Body of pancreas (tissue), 4 donors: ENCODE data around the gene SLC10A3.

Experiments
- CTCF ChIP-seq, 7 experiments: fragments of 450-650 bp in 4 of 7; fragments of 200-600 bp in 3 of 7; sonication (generic) in 3 of 7; IDR thresholded peaks; one replicate each; pipeline ENCODE4 v1.5.1; 2016 to 2019; ENCODE audit warnings: antibody characterized with exemption in 7 of 7
- POLR2A ChIP-seq, 3 donors: fragments of 450-650 bp; IDR thresholded peaks; one replicate each; pipeline ENCODE4 v1.6.1; 2016; ENCODE audit warnings: antibody characterized with exemption in 3 of 3, mild to moderate bottlenecking in 2 of 3

- TF ChIP-seq CTCF (IDR thresholded peaks at IDR 0.05): no peak
- TF ChIP-seq POLR2A (IDR thresholded peaks at IDR 0.05): no peak
Measured at GRCh38 chrX:154448484-154448883, 41.9 kb downstream of the SLC10A3 start.
